K562 (cell line): ENCODE results near the gene DDR2. TPM values are rescaled to one million over a fixed set of nuclear protein-coding genes. Genes with fewer than 3 reads are reported as not detected.

Experiments
- ATAC-seq: fragments of 200-7000 bp; cut with Tn5 transposase; 3 replicates; pipeline ENCODE4 v1.9.1; 2020; ENCODE audit warnings: moderate library complexity
- Bru-seq: library from RNA; stranded (reverse); fragments of 400-500 nt; gene quantifications from one replicate; lab custom pipeline; 2021; lab: Mats Ljungman, UMichigan
- BruChase-seq, 2 experiments: library from RNA; stranded (reverse); fragments of 400-500 nt; gene quantifications; one replicate each; lab custom pipeline; 2021; lab: Mats Ljungman, UMichigan
- BruUV-seq: library from RNA; stranded (reverse); fragments of 400-500 nt; replicated peaks from 2 replicates; lab custom pipeline; 2021; lab: Mats Ljungman, UMichigan
- CTCF ChIA-PET: fragments of 300-600 bp; formaldehyde crosslinking; extraction: SDS; loops from one replicate; lab custom pipeline; 2021; ENCODE audit warnings: low intra/inter-chr PET ratio; lab: Yijun Ruan, JAX
- POLR2A ChIA-PET: fragments of 300-600, 350-650 bp; sonication (Branson Sonifier 250); formaldehyde crosslinking; extraction: SDS; loops from one replicate; lab custom pipeline; 2021; ENCODE audit warnings: antibody characterized with exemption, inconsistent platforms; lab: Yijun Ruan, JAX
- DNase-seq, 4 experiments: peaks; one replicate each; pipeline versions ENCODE4 v3.0.0 to v3.0.0-alpha.2; 2011 to 2018; ENCODE audit warnings: low spot score in 3 of 4, mixed read lengths in 3 of 4; ENCODE audit errors: extremely low read depth in 1 of 4
- FAIRE-seq: peaks from 2 replicates; lab custom pipeline; 2011; peaks lifted over from hg19 to GRCh38; lab: Jason Lieb, UNC
- H2AFZ ChIP-seq: 2 replicates; pipeline ENCODE4 v1.6.0; 2011; ENCODE audit warnings: low read depth, low read length, control low read depth, inconsistent platforms
- H3K27ac ChIP-seq: fragments of 200-600 bp; 3 replicates; pipeline ENCODE4 v1.8.0; 2011; ENCODE audit warnings: low read depth, mild to moderate bottlenecking, control low read depth, inconsistent platforms, low read length, moderate library complexity, mixed read lengths; ENCODE audit errors: extremely low read depth
- H3K27me3 ChIP-seq, 2 experiments: fragments of 300-600 bp in 1 of 2; 2 replicates in 1 of 2; 3 replicates in 1 of 2; pipeline versions ENCODE4 v1.6.0 to v1.8.0; 2011; ENCODE audit warnings: inconsistent platforms in 2 of 2, low read length in 2 of 2, mild to moderate bottlenecking in 1 of 2, mixed read lengths in 1 of 2, moderate library complexity in 1 of 2; ENCODE audit not compliant: control insufficient read depth in 2 of 2, insufficient read depth in 2 of 2
- H3K36me3 ChIP-seq: fragments of 300-600 bp; 3 replicates; pipeline ENCODE4 v1.8.0; 2011; ENCODE audit warnings: mild to moderate bottlenecking, low read length, inconsistent platforms; ENCODE audit not compliant: control insufficient read depth, insufficient read depth
- H3K4me1 ChIP-seq, 2 experiments: fragments of 200-600 bp in 1 of 2; replicated peaks in 1 of 2; 2 replicates in 1 of 2; 3 replicates in 1 of 2; pipeline versions ENCODE4 v1.5.1 to v1.8.0; 2011; ENCODE audit warnings: inconsistent platforms in 2 of 2, low read length in 2 of 2, mild to moderate bottlenecking in 1 of 2, mixed read lengths in 1 of 2, moderate library complexity in 1 of 2; ENCODE audit not compliant: control insufficient read depth in 2 of 2, insufficient read depth in 2 of 2
- H3K4me2 ChIP-seq: 2 replicates; pipeline ENCODE4 v1.6.1; 2011; ENCODE audit warnings: low read length, control low read depth, inconsistent platforms, mixed read lengths; ENCODE audit not compliant: insufficient read depth
- H3K4me3 ChIP-seq: fragments of 200-600 bp; sonication (generic), shearing (Covaris generic); 2 replicates; pipeline ENCODE4 v1.5.1; 2016; ENCODE audit warnings: control low read depth, inconsistent platforms
- H3K79me2 ChIP-seq: fragments of 200-600 bp; 3 replicates; pipeline ENCODE4 v1.8.0; 2011; ENCODE audit warnings: low read length, inconsistent platforms; ENCODE audit not compliant: control insufficient read depth, insufficient read depth
- H3K9ac ChIP-seq, 2 experiments: 2 replicates each; pipeline versions ENCODE4 v1.6.0 to v1.6.1; 2011; ENCODE audit warnings: low read depth in 2 of 2, low read length in 2 of 2, control low read depth in 1 of 2, inconsistent platforms in 1 of 2, mild to moderate bottlenecking in 1 of 2, mixed read lengths in 1 of 2; ENCODE audit not compliant: insufficient read depth in 1 of 2
- H3K9me1 ChIP-seq: one replicate; pipeline ENCODE4 v1.6.0; 2011; ENCODE audit warnings: inconsistent platforms, mild to moderate bottlenecking, low read length, moderate library complexity; ENCODE audit not compliant: control insufficient read depth, insufficient read depth
- H3K9me3 ChIP-seq: replicated peaks from 2 replicates; pipeline ENCODE4 v1.5.1; 2011; ENCODE audit warnings: low read depth, low read length, inconsistent platforms; ENCODE audit not compliant: control insufficient read depth, insufficient read depth
- H4K20me1 ChIP-seq: replicated peaks from 2 replicates; pipeline ENCODE4 v1.6.1; 2011; ENCODE audit warnings: low read length, inconsistent platforms, mixed read lengths; ENCODE audit not compliant: control insufficient read depth, insufficient read depth
- BCL6 ChIP-seq: fragments of 250-450 bp; sonication (Bioruptor Pico); IDR thresholded peaks from 2 replicates; pipeline ENCODE4 v1.4.0; 2020
- BRD4 ChIP-seq: fragments of 200-600 bp; sonication (generic); IDR thresholded peaks from 2 replicates; pipeline ENCODE4 v1.6.1; 2017; ENCODE audit warnings: inconsistent platforms
- CBX3 ChIP-seq, 2 experiments: IDR thresholded peaks; 1 replicate in 1 of 2; 2 replicates in 1 of 2; pipeline ENCODE4 v1.6.1; 2012; ENCODE audit warnings: inconsistent platforms in 2 of 2, low read length in 2 of 2, borderline replicate concordance in 1 of 2, control low read depth in 1 of 2
- CEBPG ChIP-seq, 3 experiments: fragments of 200-800 bp in 1 of 3; sonication (Bioruptor generic) in 1 of 3; sonication (generic) in 1 of 3; formaldehyde crosslinking in 1 of 3; IDR thresholded peaks in 2 of 3; conservative IDR thresholded peaks in 1 of 3; 2 replicates each; pipeline versions ENCODE4 v1.6.1 to v1.8.0; 2016 to 2022; ENCODE audit warnings: missing compliant biosample characterization in 2 of 3, missing genetic modification characterization in 2 of 3, mild to moderate bottlenecking in 1 of 3, missing genetic modification reagents in 1 of 3
- ELF1 ChIP-seq: fragments of 200-800 bp; sonication (Bioruptor generic); IDR thresholded peaks from 2 replicates; pipeline ENCODE4 v1.6.1; 2016; ENCODE audit warnings: missing genetic modification characterization, missing compliant biosample characterization
- NCOA1 ChIP-seq: fragments of 450-650 bp; IDR thresholded peaks from 2 replicates; pipeline ENCODE4 v1.6.1; 2016; ENCODE audit warnings: low read depth
- NR1H2 ChIP-seq: sonication (generic); formaldehyde crosslinking; IDR thresholded peaks from 2 replicates; pipeline ENCODE4 v1.4.0; 2020; ENCODE audit warnings: mild to moderate bottlenecking, missing genetic modification reagents
- POU5F1 ChIP-seq: fragments of 150-350 bp; IDR thresholded peaks from 2 replicates; pipeline ENCODE4 v1.6.1; 2014; ENCODE audit warnings: borderline replicate concordance, low read length, low read depth, mild to moderate bottlenecking; ENCODE audit not compliant: partially characterized antibody
- SRF ChIP-seq, 2 experiments: fragments of 250-450, 450-650 bp in 1 of 2; sonication (Bioruptor Pico) in 1 of 2; sonication (generic) in 1 of 2; formaldehyde crosslinking; IDR thresholded peaks; 2 replicates each; pipeline versions ENCODE4 v1.5.0 to v1.5.1; 2020 to 2022; ENCODE audit warnings: mild to moderate bottlenecking in 1 of 2, missing genetic modification reagents in 1 of 2
- TEAD4 ChIP-seq, 2 experiments: sonication (generic) in 1 of 2; formaldehyde crosslinking in 1 of 2; IDR thresholded peaks; 2 replicates each; pipeline versions ENCODE4 v1.6.1 to v1.8.0; 2012 to 2022; ENCODE audit warnings: borderline replicate concordance in 1 of 2, inconsistent platforms in 1 of 2, low read length in 1 of 2, mild to moderate bottlenecking in 1 of 2, missing genetic modification reagents in 1 of 2
- ZBTB2 ChIP-seq: fragments of 450-650 bp; IDR thresholded peaks from 2 replicates; pipeline ENCODE4 v1.6.1; 2016; ENCODE audit warnings: antibody characterized with exemption
- ZNF12 ChIP-seq: sonication (generic); formaldehyde crosslinking; IDR thresholded peaks from 2 replicates; pipeline ENCODE4 v1.4.0; 2020; ENCODE audit warnings: mild to moderate bottlenecking, missing genetic modification reagents
- ZNF766 ChIP-seq: fragments of 200-800 bp; sonication (Bioruptor generic); conservative IDR thresholded peaks from 2 replicates; pipeline ENCODE4 v1.6.1; 2016; ENCODE audit warnings: missing genetic modification characterization, missing compliant biosample characterization
- ZSCAN32 ChIP-seq: fragments of 450-650 bp; formaldehyde crosslinking; IDR thresholded peaks from 2 replicates; pipeline ENCODE4 v1.4.0; 2020; ENCODE audit warnings: mild to moderate bottlenecking, moderate library complexity
- WGBS: fragments of 100-300 bp; shearing (Covaris generic); methylation state at CpG from one replicate; pipeline ENCODE4 v1.1.6; 2016; ENCODE audit warnings: low coverage, mixed read lengths; ENCODE audit not compliant: insufficient coverage; ENCODE audit errors: missing lambda C conversion rate; 5-methylcytosine and 5-hydroxymethylcytosine counted together
- in situ Hi-C: fragments of 300-500 bp; cut with MboI; formaldehyde crosslinking; loops from 4 replicates; pipeline ENCODE4 v1.15.0; 2018; ENCODE audit warnings: inconsistent platforms, mixed read lengths
- intact Hi-C: fragments of 100-400 bp; cut with micrococcal nuclease; formaldehyde crosslinking; loops from 2 replicates; pipeline ENCODE4 v1.14.2; 2022
- long read RNA-seq, 3 experiments: library from polyadenylated mRNA in 2 of 3; library from RNA in 1 of 3; unstranded in 2 of 3; stranded (forward) in 1 of 3; transcript quantifications; one replicate each; pipeline ENCODE4 v2.0.0, GENCODE V29; 2019 to 2022
- polyA minus RNA-seq, 3 experiments: library from RNA; depleted of rRNA, polyadenylated mRNA; stranded (reverse); fragments of >200 nt; gene quantifications; 2 replicates each; pipeline ENCODE4 v1.2.3, GENCODE V29; 2011
- polyA plus RNA-seq, 8 experiments: library from polyadenylated mRNA; depleted of rRNA in 4 of 8; stranded (reverse) in 5 of 8; unstranded in 3 of 8; fragments of >200 nt; fragmentation: Nextera tagmentation in 2 of 8; fragmentation: Illumina TruSeq in 1 of 8; extraction: Ambion mirVana in 2 of 8; extraction: Trizol in 1 of 8; gene quantifications; 2 replicates each; pipeline versions ENCODE4 v1.2.1 to v1.2.3, GENCODE V29; 2011 to 2014; ENCODE audit warnings: inconsistent platforms in 1 of 8, missing spikeins in 1 of 8
- total RNA-seq, 7 experiments: library from RNA; depleted of rRNA in 6 of 7; stranded (reverse); fragments of >200 nt in 6 of 7; fragmentation: Illumina TruSeq in 2 of 7; extraction: Trizol in 2 of 7; gene quantifications; 2 replicates each; pipeline versions ENCODE4 v1.2.1 to v1.2.3, GENCODE V29; 2011 to 2021; ENCODE audit warnings: low replicate concordance in 1 of 7

The DDR2 gene
- total RNA-seq (2011; cell fraction: chromatin; rRNA removed; ENCODE audit: low replicate concordance) = 5.5 and 7.1 TPM in 2 replicates
- total RNA-seq (2011; cell fraction: nucleolus; rRNA removed) = 1.5 and 3.0 TPM in 2 replicates
- 1.4 and 3.7 TPM in 2 replicates for total RNA-seq (2011; cell fraction: nucleoplasm; rRNA removed)
- total RNA-seq (2014; rRNA removed) = 0.69 and 2.0 TPM in 2 replicates
- 1.3 and 2.2 TPM in 2 replicates for total RNA-seq (2014; rRNA removed; fragmentation: Illumina TruSeq; extraction: Trizol)
- total RNA-seq (2015; rRNA removed; fragmentation: Illumina TruSeq; extraction: Trizol) = 1.2 and 1.3 TPM in 2 replicates
- 1.6 and 1.7 TPM in 2 replicates for total RNA-seq (2021)
- 0.75 and 1.4 TPM in 2 replicates for polyA plus RNA-seq (2011; rRNA removed)
- polyA plus RNA-seq (2011; cell fraction: cytosol; rRNA removed) = 0.39 and 1.5 TPM in 2 replicates
- polyA plus RNA-seq (2011; cell fraction: nucleus; rRNA removed) = 6.2 and 7.1 TPM in 2 replicates
- 1.0 and 2.3 TPM in 2 replicates for polyA plus RNA-seq (2012)
- polyA plus RNA-seq (2014; fragmentation: Illumina TruSeq; extraction: Trizol) = 1.1 and 1.5 TPM in 2 replicates
- under 1 TPM; 0.36 to 0.51 TPM for polyA plus RNA-seq (2014; fragmentation: Nextera tagmentation; extraction: Ambion mirVana)
- 0.57 and 0.89 TPM in 2 replicates for polyA plus RNA-seq (2014; rRNA removed)
- polyA minus RNA-seq (2011; rRNA and poly(A)+ RNA removed) = 3.4 and 3.5 TPM in 2 replicates
- polyA minus RNA-seq (2011; cell fraction: cytosol; rRNA and poly(A)+ RNA removed) = 0.57 and 1.3 TPM in 2 replicates
- polyA minus RNA-seq (2011; cell fraction: nucleus; rRNA and poly(A)+ RNA removed) = 3.8 and 6.6 TPM in 2 replicates
- Bru-seq, nascent RNA = percentile 48 among the genes with signal in this experiment
- percentile 64 among the genes with signal in this experiment for BruChase-seq, experiment 1, labeled RNA remaining after a 2-hour chase
- percentile 62 among the genes with signal in this experiment for BruChase-seq, experiment 2, labeled RNA remaining after a 6-hour chase
- long read RNA-seq, experiment 1, partial matches to known transcripts = 1 of 4 reads
- long read RNA-seq, experiment 1, other reads (novel, unspliced or antisense) = 3 of 4 reads
- long read RNA-seq, experiment 2 = 0 reads
- long read RNA-seq, experiment 3 = 0 reads

GRCh38 chr1:162632217-162632666 is at the start of gene DDR2:
Gene DDR2, plus strand, starts transcription at chr1:162632464. Its CDS starts 86,600 bp downstream, at chr1:162719064.
- Histone ChIP-seq H3K9me3 (no peaks in the 10 kb centered on the region), H3K27ac (peak within 1 kb of the TSS; percentile 7; the same call in 2 of the 3 replicates), H3K9me1 (no peaks in the 10 kb centered on the region), H3K9ac (no peak within 1 kb of the TSS), H3K27me3 (no peaks in the 10 kb centered on the region), H2AFZ (peak within 1 kb of the TSS; percentile 58), H4K20me1 (no peaks in the 10 kb centered on the region), H3K36me3 (no peaks in the 10 kb centered on the region), H3K4me2 (peak within 1 kb of the TSS; percentile 35), H3K79me2 (no peaks in the 10 kb centered on the region), H3K4me3 (no peak within 1 kb of the TSS), H3K4me1 (peaks cover 7 to 30% of the 10 kb centered on the region in 2 experiments)
- intact Hi-C loops (no loop called here), in situ Hi-C loops (no loop called here)
- ChIA-PET CTCF (no interaction called here), POLR2A (interaction anchor here (1.1 to 2.5 kb wide), 6 partner anchors 9 to 576 kb away, joined by 3 to 12 read pairs (median 4); no protein-coding TSS in a partner anchor)
- BruUV-seq = no TSS peak
- ATAC-seq (no peak), FAIRE-seq (no peak), DNase-seq (no peak)
- WGBS = 58% methylated on average over 4 of the region's 4 CpGs
- TF ChIP-seq ZBTB2 (no peak), CBX3 (IDR thresholded peaks at IDR 0.05; ENCODE audit: borderline replicate concordance in 1 of 2, low read length in 2 of 2) (no peak), CEBPG (CRISPR knock-in tag; IDR thresholded peaks at IDR 0.05) (no peak; the same call in 1 of the 2 replicates), CEBPG (tag; conservative IDR thresholded peaks at IDR 0.05 in 1 of 2, IDR thresholded peaks at IDR 0.05 in 1 of 2) (peak in 1 of 2 experiments; percentile 72; a peak in 2 of 4 replicates), TEAD4 (IDR thresholded peaks at IDR 0.05; ENCODE audit: low read length) (no peak), TEAD4 (CRISPR knock-in tag; IDR thresholded peaks at IDR 0.05; ENCODE audit: borderline replicate concordance) (no peak), ZNF12 (no peak), NR1H2 (CRISPR knock-in tag) (no peak), POU5F1 (no peak), NCOA1 (no peak), SRF (CRISPR knock-in tag; IDR thresholded peaks at IDR 0.05) (0 out of 4 replicates have a peak, but pooled peaks of 1 of the 2 experiments have one; percentile 43), BCL6 (CRISPR knock-in tag) (no peak), BRD4 (no peak), ZSCAN32 (CRISPR knock-in tag) (peak; percentile 17; the same call in 1 of the 2 replicates), ZNF766 (peak; percentile 83), ELF1 (tag) (peak; percentile 51; the same call in 1 of the 2 replicates)
